Activated T-helper 1 cell treated with anti-CD3 and anti-CD28 coated beads, Interleukin-2, amount 50 U/mL, for 16 hours (primary cell): ENCODE results near the gene TENM4.

ENCODE experiments used
- DNase-seq, 2 donors: peaks; one replicate each; pipeline ENCODE4 v3.0.0-alpha.2; 2020; ENCODE audit warnings: low read depth in 1 of 2, low spot score in 1 of 2

Gene TENM4

DNA sequence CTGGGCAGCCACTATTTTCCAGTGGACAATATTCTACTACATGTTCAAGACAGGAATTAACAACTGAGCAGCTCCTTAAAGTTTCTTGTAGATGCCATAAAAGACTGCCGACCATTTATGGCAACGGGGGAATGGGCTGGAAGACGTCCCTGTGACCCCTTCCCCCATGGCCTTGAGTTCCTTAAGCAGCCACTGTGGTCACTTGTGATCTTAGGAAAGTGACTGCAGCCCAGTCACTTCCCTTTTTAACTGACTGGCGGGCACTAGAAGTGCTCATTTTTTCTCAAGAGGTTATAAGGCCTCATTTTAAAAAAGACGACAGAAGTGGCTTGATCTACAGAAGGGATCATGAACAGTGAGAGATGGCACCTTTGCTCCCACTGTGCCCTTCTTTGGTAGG lies 713.0 kb downstream of the TENM4 start:
- no peak for DNase-seq

DNA sequence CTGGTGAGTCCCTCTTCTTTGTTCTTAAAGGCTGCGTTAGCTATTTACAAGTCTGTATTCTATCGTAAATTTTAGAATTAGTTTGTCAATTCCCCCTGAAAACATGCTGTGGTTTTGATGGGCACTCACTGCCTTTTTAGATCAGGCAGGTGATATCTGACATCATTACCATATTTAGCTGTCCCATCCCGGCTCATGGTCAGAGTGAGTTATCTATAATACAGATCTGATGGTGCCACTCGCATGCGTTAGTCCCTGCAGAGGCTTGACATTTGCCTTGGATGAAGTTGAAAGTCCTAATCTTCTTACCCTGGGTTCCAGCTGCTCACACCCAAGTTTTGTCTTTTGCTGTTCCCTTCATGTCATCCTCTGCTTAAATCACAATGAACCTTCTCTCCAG lies 715.6 kb downstream of the TENM4 start:
- no peak for DNase-seq

DNA sequence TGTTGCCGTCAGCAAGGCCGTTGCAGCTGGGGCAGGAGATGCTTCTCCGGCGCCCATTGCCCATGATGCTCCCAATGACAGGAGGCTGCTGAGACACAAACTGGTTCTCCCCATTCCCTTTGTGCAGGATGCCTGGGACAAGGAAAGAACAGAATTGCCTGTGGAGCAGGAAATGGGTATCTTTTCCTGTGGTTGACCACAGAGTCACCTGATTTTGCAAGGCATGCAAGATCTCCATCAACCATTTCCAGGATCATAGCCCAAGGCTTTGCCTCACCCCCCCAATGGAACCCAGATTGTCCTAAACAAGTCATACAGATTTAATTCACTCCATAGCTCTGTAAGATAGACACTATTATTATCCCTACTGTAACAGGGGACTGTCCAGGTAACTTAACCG lies 718.0 kb downstream of the TENM4 start:
- no peak for DNase-seq

DNA sequence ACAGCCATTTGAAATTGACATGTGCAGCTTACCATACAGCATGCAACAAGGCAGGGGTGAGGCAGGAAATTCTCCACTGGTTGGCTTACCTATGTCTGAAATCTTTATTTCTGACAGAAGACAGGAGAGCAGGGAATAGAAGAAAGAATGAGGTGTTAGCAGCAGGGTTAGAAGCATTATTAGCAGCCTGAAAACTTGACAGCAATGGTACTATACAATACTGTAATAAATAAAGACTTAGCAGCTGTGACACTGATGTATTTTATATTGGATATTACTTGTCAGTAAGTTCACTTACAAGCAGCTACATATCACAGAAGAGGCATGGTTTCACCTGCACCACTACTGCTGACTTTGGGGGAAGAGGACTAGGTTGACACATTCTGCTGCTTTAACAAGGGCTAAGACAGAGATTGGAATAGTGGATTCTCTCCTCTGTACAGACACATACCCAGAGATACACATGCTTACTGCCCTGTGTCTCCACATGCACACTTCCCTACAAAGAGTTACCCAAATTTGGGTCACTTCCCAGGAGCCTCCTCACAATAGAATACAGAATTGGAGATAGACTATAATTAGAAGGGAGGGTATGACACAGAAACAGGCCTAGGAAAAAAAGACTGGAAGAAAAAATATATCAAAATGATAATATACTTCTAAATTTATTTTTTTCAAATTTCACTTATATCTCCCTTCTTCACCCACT lies 720.4 kb downstream of the TENM4 start:
- no peak for DNase-seq

DNA sequence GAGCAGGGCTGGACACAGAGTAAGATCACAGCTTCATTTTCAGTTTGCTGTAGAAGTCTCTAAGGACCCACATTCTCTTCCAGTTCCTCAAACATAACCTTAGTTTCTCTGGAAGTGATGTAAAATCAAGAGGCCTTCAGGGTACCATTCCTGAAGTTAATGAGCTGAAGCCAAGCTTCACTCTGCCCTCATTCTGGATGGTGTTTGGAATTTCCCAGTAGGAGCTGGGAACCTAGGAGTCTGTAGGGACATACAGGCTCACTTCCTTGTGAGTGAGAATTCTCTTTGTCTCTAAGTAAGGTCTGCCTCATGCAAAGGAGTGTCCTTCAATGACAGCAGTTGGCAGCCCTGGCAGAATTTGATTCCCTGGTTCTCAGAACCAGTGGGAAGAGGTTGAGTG lies 723.8 kb downstream of the TENM4 start:
- no peak for DNase-seq

DNA sequence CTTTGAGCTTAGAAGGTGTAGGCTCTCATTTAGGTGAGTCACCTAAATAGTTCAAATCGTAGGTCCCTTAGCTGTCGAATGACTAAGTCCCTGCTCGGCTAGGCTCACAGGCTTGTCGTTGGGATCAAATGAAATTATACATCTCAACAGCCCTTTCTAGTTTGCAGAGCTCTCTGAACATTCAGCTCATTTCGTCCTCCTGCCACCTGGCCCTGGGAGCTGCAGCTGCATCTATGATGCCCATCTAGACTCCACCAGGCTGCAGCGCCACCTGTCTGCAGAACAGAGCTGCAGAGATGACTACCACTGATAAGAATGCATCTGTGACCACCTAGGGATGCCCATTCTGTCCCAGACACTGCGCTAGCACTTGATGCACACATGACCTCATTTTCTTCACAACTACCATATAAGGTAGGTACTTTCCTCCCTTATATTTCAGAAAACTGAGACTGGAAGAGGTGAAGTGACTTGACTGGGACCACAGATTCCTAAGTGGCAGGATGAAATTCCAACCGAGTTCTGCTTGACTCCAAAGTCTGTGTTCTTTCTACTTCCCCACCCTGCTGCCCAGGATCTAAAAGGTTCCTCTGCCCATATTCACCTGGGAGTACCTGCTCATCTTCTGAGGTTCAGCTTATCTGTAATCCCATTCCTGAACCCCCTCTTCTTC lies 725.1 kb downstream of the TENM4 start:
- DNase-seq, result no peak

DNA sequence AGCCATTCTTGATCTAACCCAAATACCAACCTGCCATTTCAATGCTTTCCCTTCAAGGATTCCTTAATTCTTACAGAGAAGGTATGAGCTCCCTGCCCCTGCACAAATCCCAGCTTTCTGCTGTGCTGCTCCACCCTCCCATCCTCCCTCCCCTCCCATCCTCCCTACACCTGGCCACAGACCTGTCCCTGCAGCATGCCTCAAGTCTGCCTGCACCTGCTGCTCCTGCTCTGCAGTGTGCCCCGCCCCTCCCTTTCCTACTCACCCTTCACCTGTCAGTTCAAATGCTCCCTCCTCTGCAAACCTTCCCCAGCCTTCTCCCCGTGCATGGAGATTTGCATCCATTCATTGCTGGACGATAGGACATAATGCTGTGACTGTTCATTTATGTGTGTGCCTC lies 726.3 kb downstream of the TENM4 start:
- DNase-seq, result no peak

DNA sequence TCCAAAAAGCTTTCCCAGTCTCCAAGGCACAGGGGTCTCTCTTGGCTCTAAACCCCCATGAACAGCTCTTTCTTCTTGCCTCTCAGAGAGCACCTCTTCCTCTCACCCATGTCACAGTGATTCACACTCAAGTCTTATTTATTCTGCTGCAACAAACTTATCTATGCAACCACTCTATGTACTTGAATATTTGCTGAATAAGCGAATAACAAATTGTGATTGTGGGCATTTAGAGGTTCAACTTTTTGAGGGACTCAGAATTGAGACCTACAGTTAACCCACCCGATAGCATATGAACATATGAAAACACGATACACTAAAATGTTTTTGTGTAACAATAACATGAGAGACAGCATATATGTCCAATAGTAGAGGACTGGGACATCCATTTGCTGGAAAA lies 729.1 kb downstream of the TENM4 start:
- no peak for DNase-seq

DNA sequence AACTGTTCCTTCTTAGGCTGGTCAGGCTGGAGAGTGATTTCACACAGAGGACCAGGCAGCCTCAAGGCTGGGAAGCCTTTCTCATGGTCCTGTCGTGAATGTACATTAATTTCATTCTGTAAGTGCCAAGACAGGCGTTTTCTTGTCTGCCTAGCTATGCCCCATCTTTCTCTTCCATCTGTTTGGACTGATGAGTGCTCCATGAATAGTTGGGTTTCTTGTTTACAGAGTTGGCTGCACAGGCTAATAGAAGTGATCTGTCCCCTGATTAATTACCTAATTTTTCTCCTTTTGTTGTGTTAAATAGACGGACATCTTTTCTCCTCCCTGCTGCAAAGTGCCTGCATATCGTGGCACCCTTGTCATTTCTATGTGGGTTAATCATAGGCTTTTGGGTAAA lies 730.4 kb downstream of the TENM4 start:
- DNase-seq, result no peak

DNA sequence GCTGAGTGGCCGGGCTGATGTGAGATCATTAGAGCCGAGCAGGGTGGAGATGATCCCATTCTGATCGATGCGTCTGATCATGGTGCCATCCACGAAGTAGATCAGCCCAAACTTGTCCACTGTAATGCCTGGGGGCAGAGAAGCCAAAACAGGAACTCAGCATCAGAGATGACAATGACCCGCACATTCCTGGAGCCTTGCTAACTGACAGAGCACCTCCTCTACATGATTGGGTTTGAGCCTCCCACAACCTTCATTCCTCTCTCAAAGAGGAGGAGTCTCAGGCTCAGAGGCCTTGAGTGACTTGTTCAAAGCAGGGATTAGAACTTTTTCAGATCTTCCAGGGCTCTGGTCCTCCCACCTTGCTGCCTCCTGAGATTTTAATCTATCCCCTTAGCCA lies 732.4 kb downstream of the TENM4 start:
- no peak for DNase-seq

DNA sequence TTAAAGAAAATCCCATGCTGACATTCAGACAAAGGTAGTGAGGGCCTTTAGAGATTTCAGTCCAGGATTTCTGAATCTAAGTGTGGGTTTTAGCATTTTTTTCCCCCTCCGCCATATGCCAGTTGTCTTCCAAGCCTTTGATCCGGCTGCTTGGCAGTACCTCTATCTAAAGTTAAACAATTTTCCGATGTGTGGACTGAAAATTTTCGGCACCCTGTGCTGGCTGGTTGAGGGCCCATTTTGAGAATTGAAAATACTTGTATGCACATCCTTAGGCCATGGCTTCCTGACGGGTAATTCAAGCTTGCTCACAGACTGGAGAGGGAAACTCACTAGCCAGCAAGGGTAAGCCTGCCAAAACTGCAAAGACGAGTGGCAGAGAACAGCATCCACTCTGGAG lies 734.3 kb downstream of the TENM4 start:
- DNase-seq, result no peak

DNA sequence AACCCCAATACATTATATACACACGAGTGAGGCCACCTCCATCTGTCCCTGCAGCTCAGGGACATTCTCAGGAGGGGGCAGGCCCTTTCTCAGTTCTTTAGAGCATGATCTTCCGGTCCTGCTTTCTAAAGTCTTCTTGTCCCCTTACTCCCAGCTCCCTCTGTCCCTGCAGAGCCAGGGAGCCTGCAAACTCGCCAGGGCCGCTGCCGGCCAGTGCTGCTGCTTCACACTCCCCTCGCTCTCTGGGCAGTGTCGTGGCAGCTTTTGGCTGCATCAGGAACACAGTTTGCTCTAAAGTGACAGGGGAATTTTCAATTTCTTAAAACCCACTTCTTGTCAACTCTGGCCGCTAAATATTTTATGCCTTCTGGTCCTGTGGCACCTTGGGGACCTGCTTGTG lies 736.0 kb downstream of the TENM4 start:
- DNase-seq, result no peak

DNA sequence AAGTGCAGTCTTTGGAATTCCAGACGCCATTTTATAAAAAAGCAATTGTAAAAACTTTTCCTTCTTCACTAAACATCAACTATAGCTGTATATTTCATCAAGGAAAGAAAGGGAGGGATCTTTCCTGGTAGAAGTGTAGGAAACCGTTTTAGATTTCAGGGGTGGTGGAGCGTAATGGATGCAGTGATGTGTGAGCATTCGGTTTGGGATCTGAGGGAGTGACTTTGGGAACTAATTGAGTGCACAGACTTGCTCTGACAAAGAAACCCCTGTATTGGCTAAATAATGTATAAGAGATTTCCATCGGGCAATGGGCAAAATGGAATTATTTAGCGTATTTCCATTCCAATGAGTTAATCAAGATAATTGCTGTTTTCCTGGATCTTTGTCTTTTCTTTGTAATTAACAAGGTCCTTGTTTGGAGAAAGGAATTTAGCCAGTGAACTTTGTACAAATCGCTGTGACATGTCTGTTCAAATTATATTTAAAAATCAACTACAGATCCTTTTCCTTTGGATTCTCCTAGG lies 741.2 kb downstream of the TENM4 start:
- DNase-seq, result no peak

DNA sequence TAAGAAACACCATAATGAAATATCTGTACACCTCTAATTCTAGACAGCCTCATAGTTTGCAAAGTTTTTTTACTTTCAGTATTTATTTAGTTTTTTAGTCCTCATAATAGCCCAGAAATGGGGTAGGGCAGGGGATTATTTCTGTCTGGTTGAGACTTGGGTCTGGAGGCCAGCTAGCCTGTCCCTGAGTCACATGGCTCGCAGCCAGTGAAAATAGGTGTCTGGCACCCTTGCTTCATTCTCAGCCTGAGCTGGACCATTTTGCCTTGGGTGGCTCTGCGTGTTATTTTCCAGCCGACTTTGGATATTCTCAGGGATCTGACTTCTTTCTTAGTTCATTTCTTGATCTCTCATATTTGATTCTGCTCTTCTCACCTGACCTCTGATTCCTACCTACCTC lies 742.2 kb downstream of the TENM4 start:
- DNase-seq, result no peak

DNA sequence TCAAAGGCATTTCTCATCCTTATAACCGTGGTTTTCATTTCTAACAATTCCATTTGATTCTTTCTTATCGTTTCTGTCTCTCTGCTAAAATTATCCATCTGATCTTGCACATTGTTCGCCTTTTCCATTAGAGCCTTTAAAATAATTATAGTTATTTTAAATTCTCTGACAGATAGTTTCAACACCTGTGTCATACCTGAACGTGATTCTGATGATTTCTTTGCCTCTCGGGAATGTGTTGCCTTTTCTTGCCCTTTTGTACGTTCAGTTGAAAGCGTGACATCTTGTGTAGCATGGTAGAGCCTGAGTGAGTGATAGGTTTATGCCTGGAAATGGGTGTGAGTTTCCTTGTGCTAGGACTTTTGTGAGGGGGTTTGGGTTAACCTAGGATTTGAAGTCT lies 744.7 kb downstream of the TENM4 start:
- DNase-seq, result no peak

DNA sequence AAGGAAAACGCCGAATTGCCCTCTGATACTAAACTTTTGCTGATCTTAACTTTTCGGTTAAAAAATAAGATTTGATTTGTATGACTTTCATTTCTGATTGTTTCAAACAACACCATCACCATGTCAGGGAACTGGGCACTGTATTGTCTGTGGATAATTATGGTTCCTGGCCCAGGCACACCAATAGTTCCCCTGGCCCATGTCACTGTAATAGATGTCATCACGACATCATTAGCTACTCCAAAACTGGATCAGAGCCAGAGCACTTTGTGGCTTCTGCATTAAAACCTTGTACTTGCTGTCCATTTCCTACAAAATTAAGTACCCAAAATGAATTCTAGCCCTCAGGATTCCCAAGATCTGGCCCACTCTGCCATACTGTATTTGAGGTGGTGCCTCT lies 746.7 kb downstream of the TENM4 start:
- DNase-seq, result no peak

DNA sequence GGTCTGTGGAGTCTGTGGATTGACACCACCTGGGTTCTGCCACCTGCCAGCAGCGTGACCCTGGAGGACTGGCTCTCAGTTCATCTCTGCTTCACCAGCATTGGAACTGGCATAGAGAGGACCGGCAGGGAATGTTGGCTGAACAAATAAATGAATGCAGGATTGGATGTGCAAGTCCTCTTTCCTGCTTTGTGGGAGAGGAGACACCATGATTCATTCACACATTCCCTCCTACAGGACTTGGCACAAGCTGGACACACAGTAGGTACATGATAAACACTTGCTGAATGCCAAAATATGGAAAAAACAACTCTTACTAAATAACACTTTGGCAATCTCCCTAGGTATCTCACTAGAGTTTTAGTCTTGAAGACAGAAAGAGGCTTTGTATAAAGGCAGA lies 749.6 kb downstream of the TENM4 start:
- DNase-seq, result no peak

DNA sequence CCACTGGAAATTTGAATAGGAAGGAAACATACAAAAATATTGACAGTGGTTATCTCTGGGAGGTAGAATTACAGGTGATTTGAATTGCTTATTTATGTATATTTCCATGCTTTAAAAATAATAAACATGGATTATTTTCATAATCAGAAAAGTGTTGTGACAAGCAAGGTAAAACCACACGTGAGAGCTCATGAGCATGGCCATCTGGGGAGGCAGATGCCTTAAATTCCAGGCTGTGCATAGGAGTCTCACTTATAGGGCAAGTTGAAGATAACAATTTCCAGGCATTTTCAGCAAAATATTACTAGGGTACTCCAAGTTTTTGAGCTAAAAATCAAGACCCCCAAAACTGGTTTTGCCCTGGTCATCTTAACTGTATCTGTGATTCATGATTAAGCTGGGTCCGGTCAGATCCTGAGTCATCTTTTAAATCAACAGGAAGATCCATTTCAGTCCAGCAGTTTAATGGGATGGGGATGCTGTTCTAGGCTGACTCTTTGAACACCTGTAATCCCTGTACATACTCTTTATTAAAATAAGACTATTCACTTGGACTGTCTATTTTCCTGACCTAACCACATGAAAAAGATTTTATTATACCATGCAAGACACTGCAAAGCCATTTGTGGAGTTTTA lies 750.4 kb downstream of the TENM4 start:
- DNase-seq, result no peak

DNA sequence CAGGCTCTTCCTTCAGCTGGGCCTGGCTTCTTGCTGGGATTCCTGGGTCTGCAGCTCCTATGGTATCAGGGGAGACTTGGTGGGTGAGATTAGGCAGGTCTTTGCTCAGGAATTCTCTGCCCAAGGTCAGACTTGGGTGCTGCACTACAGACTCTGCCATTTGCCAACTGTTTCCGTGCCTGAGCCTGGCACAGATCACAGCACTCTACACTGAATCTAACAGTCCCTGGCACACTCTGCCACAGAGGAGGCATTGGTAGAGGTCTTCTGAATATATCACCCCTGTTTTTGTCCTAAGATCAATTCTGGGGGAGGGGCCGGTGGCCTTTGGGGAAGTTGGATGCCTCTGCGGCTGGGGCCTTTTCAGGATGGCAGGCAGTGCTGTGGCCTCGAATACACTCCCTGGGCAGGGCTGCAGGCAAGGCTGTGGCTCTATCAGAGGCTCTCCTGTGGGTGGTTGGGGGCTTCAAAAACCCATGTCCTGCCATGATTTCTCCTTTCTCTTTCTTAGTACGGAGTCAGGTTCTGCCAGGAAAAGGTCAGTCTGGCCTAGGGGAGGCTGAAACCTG lies 751.2 kb downstream of the TENM4 start:
- no peak for DNase-seq

DNA sequence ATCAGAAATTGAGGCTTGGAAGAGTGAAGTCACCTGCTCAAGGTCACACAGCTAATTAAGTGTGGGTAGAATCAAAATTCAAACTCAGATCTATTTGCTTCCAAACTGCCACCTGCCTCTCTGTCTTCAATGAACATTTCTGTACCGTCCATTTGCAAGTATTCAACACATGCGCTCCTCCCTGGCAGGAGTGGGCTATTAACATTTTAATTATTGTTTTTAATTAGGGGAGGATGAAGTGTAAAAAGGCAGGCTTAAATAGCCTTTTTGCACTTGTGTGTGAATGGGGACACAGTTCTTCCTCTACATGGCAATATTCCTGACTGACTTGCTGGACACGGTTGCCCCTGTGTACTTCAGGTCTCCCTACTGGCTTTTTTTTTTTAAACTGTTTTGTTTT lies 751.7 kb downstream of the TENM4 start:
- no peak for DNase-seq

DNA sequence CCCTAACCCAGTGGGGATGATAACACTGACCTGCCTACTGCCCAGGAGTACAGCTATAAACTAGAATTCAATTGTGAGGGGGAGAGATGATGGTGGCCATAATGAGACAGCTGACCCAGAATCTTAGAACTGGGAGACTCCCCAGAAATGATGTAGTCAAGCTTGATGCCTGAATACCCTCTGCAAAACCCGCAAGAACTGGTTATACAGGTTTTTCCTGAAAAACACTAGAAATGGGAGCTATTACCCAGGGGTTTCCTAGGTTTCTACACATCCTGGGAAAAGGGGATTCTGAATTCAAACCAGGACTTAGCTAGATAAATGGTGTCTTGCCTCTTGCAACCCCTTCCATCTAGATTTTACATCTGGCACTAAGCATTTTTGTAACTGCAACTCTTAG lies 752.4 kb downstream of the TENM4 start:
- DNase-seq, result no peak

DNA sequence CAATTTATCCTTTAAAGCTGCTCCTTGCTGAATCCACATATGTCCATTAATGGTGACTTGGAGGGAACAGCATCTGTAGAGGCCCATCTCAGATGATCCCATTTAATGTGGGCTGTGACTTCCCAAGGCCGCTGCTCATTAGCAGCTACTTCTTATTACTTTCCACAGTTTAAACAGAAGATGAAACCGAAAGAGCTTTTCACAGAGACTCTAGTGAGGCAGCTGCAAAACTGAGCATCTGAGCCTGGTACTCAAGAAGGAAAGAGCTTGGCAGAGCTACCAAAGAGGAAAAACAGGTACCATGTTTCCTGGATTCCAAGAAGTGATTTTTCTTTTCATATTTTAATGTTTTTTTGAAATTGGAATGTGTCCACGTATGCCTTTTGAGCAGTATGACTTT lies 755.7 kb downstream of the TENM4 start:
- DNase-seq, result no peak
